SK-N-SH (cell line): ENCODE results near the gene SENP1. TPM values are rescaled to one million over a fixed set of nuclear protein-coding genes. Genes with fewer than 3 reads are reported as not detected.

Source experiments
- CTCF ChIA-PET: fragments of 300-600, 350-600 bp; formaldehyde crosslinking; extraction: SDS; loops from one replicate; lab custom pipeline; 2021; lab: Yijun Ruan, JAX
- POLR2A ChIA-PET: fragments of 350-600 bp; sonication (Branson Sonifier 250); formaldehyde crosslinking; extraction: SDS; loops from one replicate; lab custom pipeline; 2020; ENCODE audit warnings: antibody characterized with exemption, inconsistent platforms; lab: Yijun Ruan, JAX
- DNase-seq: peaks from one replicate; pipeline ENCODE4 v3.0.0; 2012
- H2AFZ ChIP-seq: fragments of 200-600 bp; sonication (generic); 2 replicates; pipeline ENCODE4 v1.8.1; 2016; ENCODE audit warnings: antibody characterized with exemption, mild to moderate bottlenecking, low read depth
- H3F3A ChIP-seq: fragments of 200-600 bp; sonication (generic); replicated peaks from 2 replicates; pipeline ENCODE3; 2016; ENCODE audit warnings: antibody characterized with exemption, mild to moderate bottlenecking; ENCODE audit not compliant: insufficient read depth
- H3K27ac ChIP-seq, 2 experiments: fragments of 200-500 bp in 1 of 2; fragments of 200-600 bp in 1 of 2; sonication (Bioruptor generic) in 1 of 2; sonication (generic), shearing (Covaris generic) in 1 of 2; 2 replicates each; pipeline versions ENCODE4 v1.5.1 to v1.6.1; 2014 to 2016; ENCODE audit warnings: low read depth in 2 of 2, inconsistent platforms in 1 of 2, low read length in 1 of 2, mild to moderate bottlenecking in 1 of 2, mixed read lengths in 1 of 2
- H3K27me3 ChIP-seq: fragments of 200-600 bp; sonication (generic), shearing (Covaris generic); 2 replicates; pipeline ENCODE4 v1.6.1; 2016; ENCODE audit warnings: mixed run types; ENCODE audit not compliant: insufficient read depth
- H3K36me3 ChIP-seq, 2 experiments: fragments of 200-500 bp in 1 of 2; fragments of 200-600 bp in 1 of 2; sonication (Bioruptor generic) in 1 of 2; sonication (generic) in 1 of 2; replicated peaks in 1 of 2; 2 replicates each; pipeline versions ENCODE3 to v1.5.1; 2014 to 2016; ENCODE audit warnings: low read length in 1 of 2, mild to moderate bottlenecking in 1 of 2; ENCODE audit not compliant: insufficient read depth in 2 of 2, control insufficient read depth in 1 of 2
- H3K4me1 ChIP-seq, 2 experiments: fragments of 200-500 bp in 1 of 2; fragments of 200-600 bp in 1 of 2; sonication (Bioruptor generic) in 1 of 2; sonication (generic), shearing (Covaris generic) in 1 of 2; 2 replicates each; pipeline versions ENCODE4 v1.5.1 to v1.6.1; 2014 to 2016; ENCODE audit warnings: low read depth in 1 of 2, low read length in 1 of 2, mixed run types in 1 of 2; ENCODE audit not compliant: insufficient read depth in 2 of 2, control insufficient read depth in 1 of 2
- H3K4me2 ChIP-seq: fragments of 200-600 bp; sonication (generic), shearing (Covaris generic); 2 replicates; pipeline ENCODE4 v1.6.1; 2017; ENCODE audit warnings: mixed run types
- H3K4me3 ChIP-seq, 2 experiments: fragments of 200-500 bp in 1 of 2; fragments of 200-600 bp in 1 of 2; sonication (Bioruptor generic) in 1 of 2; sonication (generic), shearing (Covaris generic) in 1 of 2; 2 replicates each; pipeline versions ENCODE4 v1.5.1 to v1.8.1; 2014 to 2016; ENCODE audit warnings: low read depth in 2 of 2, inconsistent platforms in 1 of 2, low read length in 1 of 2, mild to moderate bottlenecking in 1 of 2, mixed read lengths in 1 of 2, moderate library complexity in 1 of 2
- H3K79me2 ChIP-seq: fragments of 200-600 bp; sonication (generic); 2 replicates; pipeline ENCODE4 v1.8.1; 2017; ENCODE audit warnings: mild to moderate bottlenecking; ENCODE audit not compliant: insufficient read depth
- H3K9ac ChIP-seq: fragments of 200-600 bp; sonication (generic); 2 replicates; pipeline ENCODE4 v1.6.1; 2017; ENCODE audit warnings: mixed run types
- H3K9me2 ChIP-seq: fragments of 200-600 bp; sonication (generic); 2 replicates; pipeline ENCODE4 v1.6.1; 2017; ENCODE audit warnings: mixed run types
- H3K9me3 ChIP-seq: fragments of 200-600 bp; sonication (generic); 2 replicates; pipeline ENCODE4 v1.6.1; 2017; ENCODE audit warnings: mixed run types, mild to moderate bottlenecking, moderate library complexity
- H4K20me1 ChIP-seq: fragments of 200-600 bp; sonication (generic); 2 replicates; pipeline ENCODE4 v1.6.1; 2017; ENCODE audit warnings: mild to moderate bottlenecking, mixed run types; ENCODE audit not compliant: insufficient read depth
- ELF1 ChIP-seq: IDR thresholded peaks from 2 replicates; pipeline ENCODE4 v1.4.0; 2012
- EP300 ChIP-seq, 2 experiments: IDR thresholded peaks; 2 replicates each; pipeline versions ENCODE4 v1.4.0 to v1.6.1; 2012; ENCODE audit warnings: borderline replicate concordance in 1 of 2, low read depth in 1 of 2, low read length in 1 of 2
- FOSL2 ChIP-seq: IDR thresholded peaks from 2 replicates; pipeline ENCODE4 v1.4.0; 2012; ENCODE audit warnings: low read depth, mild to moderate bottlenecking, moderate library complexity, borderline replicate concordance
- FOXM1 ChIP-seq: IDR thresholded peaks from 2 replicates; pipeline ENCODE4 v1.4.0; 2012; ENCODE audit warnings: low read depth, mild to moderate bottlenecking
- GATA2 ChIP-seq: sonication (generic); formaldehyde crosslinking; IDR thresholded peaks from 2 replicates; pipeline ENCODE4 v1.5.0; 2020; ENCODE audit warnings: mild to moderate bottlenecking, missing genetic modification reagents
- MXI1 ChIP-seq: IDR thresholded peaks from 2 replicates; pipeline ENCODE4 v1.6.1; 2012; ENCODE audit warnings: mild to moderate bottlenecking, low read depth, low read length, improper control_type of control experiment
- NFIC ChIP-seq: IDR thresholded peaks from 2 replicates; pipeline ENCODE4 v1.4.0; 2012; ENCODE audit warnings: borderline replicate concordance
- NRF1 ChIP-seq: IDR thresholded peaks from 2 replicates; pipeline ENCODE4 v1.6.1; 2012; ENCODE audit warnings: low read depth, mild to moderate bottlenecking, low read length
- RFX5 ChIP-seq: IDR thresholded peaks from 2 replicates; pipeline ENCODE4 v1.6.1; 2012; ENCODE audit warnings: mild to moderate bottlenecking, improper control_type of control experiment, low read length
- SMC3 ChIP-seq: IDR thresholded peaks from 2 replicates; pipeline ENCODE4 v1.6.1; 2012; ENCODE audit warnings: low read depth, low read length, improper control_type of control experiment
- TAF1 ChIP-seq: IDR thresholded peaks from 2 replicates; pipeline ENCODE4 v1.6.1; 2012; ENCODE audit warnings: low read depth, mild to moderate bottlenecking, low read length, moderate library complexity, borderline replicate concordance
- TCF12 ChIP-seq: IDR thresholded peaks from 2 replicates; pipeline ENCODE4 v1.4.0; 2012
- TEAD4 ChIP-seq: IDR thresholded peaks from 2 replicates; pipeline ENCODE4 v1.4.0; 2012; ENCODE audit warnings: mild to moderate bottlenecking, borderline replicate concordance; ENCODE audit not compliant: insufficient read depth
- WGBS: methylation state at CpG from one replicate; pipeline ENCODE4 v1.1.6; 2017; ENCODE audit warnings: low lambda C conversion rate; 5-methylcytosine and 5-hydroxymethylcytosine counted together
- polyA plus RNA-seq, 3 experiments: library from polyadenylated mRNA; depleted of rRNA; stranded (reverse); fragments of >200 nt; gene quantifications; 2 replicates each; pipeline ENCODE4 v1.2.3, GENCODE V29; 2012
- TF ChIP-seq, protein P1 (sequence below): IDR thresholded peaks from 2 replicates; pipeline ENCODE4; 2012
- TF ChIP-seq, protein P2 (sequence below): fragments of 150-350 bp; IDR thresholded peaks from 2 replicates; pipeline ENCODE4 v1.6.1; 2017; ENCODE audit warnings: antibody characterized with exemption, low read length, low read depth, borderline replicate concordance
- TF ChIP-seq, protein P3 (sequence below): IDR thresholded peaks from 2 replicates; pipeline ENCODE4 v1.6.1; 2012; ENCODE audit warnings: mild to moderate bottlenecking, low read depth, low read length, moderate library complexity
- TF ChIP-seq, protein P4 (sequence below): IDR thresholded peaks from 2 replicates; pipeline ENCODE4 v1.4.0; 2012; ENCODE audit warnings: low read depth
- TF ChIP-seq, protein P5 (sequence below): fragments of 200-600 bp; sonication (generic); IDR thresholded peaks from 2 replicates; pipeline ENCODE4 v1.6.1; 2017; ENCODE audit warnings: antibody characterized with exemption, mild to moderate bottlenecking, moderate library complexity
- TF ChIP-seq, protein P6 (sequence below): IDR thresholded peaks from 2 replicates; pipeline ENCODE4 v1.4.0; 2012; ENCODE audit warnings: low read depth, borderline replicate concordance

SENP1 gene
- polyA plus RNA-seq, 1 of the 3 experiments (the other 2 are of a cell fraction) = 5.6 TPM

DNA sequence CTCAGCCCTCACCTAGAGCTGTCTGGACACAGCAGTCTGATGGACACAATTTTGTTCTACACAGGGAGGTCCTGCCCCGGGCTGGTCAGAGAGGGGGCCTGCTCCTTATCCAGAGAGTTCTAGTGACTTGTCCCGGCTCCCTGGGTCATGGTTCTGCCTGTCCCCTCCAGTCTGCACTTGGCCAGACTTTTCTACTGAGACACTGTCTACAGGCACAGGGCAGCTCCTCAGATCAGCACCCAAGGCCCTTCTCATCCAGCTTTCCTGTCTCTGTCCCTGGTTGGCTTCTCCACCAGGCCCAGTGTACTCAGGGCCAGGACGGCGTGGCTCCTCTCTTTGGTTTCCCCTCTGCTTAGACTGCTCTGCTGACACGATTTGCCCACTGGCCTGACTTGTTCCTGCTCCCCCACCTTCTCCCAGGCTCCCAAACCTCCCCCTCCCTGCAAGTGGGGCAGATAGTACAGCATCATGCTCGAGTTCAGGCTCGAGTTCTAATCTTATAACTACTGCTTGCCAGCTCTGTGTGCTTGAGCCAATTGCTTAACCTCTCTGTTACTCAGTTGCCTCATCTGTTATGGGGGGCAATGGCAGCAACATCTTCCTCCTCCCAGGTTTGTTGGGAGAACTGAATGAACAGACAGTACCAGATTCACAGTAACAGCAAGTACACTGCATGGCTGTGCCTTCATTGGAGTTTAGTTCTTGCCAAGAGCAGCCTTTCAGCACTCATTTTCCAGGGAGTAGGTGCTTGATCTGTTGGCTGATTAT lies 79.6 kb downstream of the SENP1 start:
- Histone ChIP-seq H3K4me2 (no peak overlapping the region), H3K27me3 (peaks cover under 1% of the 10 kb centered on the region; the same call in 1 of the 2 replicates), H3K27ac (no peak overlapping the region), H4K20me1 (no peaks in the 10 kb centered on the region), H3K4me1 (peaks cover 0 to 8% of the 10 kb centered on the region in 2 experiments; a peak in 1 of 4 replicates), H3K79me2 (no peaks in the 10 kb centered on the region), H3F3A (no peaks in the 10 kb centered on the region), H3K4me3 (no peak overlapping the region), H3K9me2 (no peaks in the 10 kb centered on the region), H3K9me3 (no peaks in the 10 kb centered on the region), H3K36me3 (no peaks in the 10 kb centered on the region), H2AFZ (no peak overlapping the region), H3K9ac (no peak overlapping the region)
- POLR2A ChIA-PET = no interaction called here
- 55% methylated on average over 7 of the region's 7 CpGs for WGBS
- TF ChIP-seq, protein P1, sequence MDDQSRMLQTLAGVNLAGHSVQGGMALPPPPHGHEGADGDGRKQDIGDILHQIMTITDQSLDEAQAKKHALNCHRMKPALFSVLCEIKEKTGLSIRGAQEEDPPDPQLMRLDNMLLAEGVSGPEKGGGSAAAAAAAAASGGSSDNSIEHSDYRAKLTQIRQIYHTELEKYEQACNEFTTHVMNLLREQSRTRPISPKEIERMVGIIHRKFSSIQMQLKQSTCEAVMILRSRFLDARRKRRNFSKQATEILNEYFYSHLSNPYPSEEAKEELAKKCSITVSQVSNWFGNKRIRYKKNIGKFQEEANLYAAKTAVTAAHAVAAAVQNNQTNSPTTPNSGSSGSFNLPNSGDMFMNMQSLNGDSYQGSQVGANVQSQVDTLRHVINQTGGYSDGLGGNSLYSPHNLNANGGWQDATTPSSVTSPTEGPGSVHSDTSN = no peak
- TF ChIP-seq FOXM1 (no peak), NFIC (no peak), TEAD4 (no peak), ELF1 (no peak), EP300 (IDR thresholded peaks at IDR 0.05; ENCODE audit: borderline replicate concordance in 1 of 2, low read depth in 1 of 2, low read length in 1 of 2) (no peak), NRF1 (no peak), MXI1 (no peak), TCF12 (no peak), FOSL2 (no peak), TAF1 (no peak), RFX5 (no peak), SMC3 (no peak), GATA2 (CRISPR knock-in tag) (no peak)
- TF ChIP-seq, protein P2, sequence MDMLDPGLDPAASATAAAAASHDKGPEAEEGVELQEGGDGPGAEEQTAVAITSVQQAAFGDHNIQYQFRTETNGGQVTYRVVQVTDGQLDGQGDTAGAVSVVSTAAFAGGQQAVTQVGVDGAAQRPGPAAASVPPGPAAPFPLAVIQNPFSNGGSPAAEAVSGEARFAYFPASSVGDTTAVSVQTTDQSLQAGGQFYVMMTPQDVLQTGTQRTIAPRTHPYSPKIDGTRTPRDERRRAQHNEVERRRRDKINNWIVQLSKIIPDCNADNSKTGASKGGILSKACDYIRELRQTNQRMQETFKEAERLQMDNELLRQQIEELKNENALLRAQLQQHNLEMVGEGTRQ = no peak
- TF ChIP-seq, protein P3, sequence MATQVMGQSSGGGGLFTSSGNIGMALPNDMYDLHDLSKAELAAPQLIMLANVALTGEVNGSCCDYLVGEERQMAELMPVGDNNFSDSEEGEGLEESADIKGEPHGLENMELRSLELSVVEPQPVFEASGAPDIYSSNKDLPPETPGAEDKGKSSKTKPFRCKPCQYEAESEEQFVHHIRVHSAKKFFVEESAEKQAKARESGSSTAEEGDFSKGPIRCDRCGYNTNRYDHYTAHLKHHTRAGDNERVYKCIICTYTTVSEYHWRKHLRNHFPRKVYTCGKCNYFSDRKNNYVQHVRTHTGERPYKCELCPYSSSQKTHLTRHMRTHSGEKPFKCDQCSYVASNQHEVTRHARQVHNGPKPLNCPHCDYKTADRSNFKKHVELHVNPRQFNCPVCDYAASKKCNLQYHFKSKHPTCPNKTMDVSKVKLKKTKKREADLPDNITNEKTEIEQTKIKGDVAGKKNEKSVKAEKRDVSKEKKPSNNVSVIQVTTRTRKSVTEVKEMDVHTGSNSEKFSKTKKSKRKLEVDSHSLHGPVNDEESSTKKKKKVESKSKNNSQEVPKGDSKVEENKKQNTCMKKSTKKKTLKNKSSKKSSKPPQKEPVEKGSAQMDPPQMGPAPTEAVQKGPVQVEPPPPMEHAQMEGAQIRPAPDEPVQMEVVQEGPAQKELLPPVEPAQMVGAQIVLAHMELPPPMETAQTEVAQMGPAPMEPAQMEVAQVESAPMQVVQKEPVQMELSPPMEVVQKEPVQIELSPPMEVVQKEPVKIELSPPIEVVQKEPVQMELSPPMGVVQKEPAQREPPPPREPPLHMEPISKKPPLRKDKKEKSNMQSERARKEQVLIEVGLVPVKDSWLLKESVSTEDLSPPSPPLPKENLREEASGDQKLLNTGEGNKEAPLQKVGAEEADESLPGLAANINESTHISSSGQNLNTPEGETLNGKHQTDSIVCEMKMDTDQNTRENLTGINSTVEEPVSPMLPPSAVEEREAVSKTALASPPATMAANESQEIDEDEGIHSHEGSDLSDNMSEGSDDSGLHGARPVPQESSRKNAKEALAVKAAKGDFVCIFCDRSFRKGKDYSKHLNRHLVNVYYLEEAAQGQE = no peak
- TF ChIP-seq, protein P4, sequence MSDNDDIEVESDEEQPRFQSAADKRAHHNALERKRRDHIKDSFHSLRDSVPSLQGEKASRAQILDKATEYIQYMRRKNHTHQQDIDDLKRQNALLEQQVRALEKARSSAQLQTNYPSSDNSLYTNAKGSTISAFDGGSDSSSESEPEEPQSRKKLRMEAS = no peak
- TF ChIP-seq, protein P5, sequence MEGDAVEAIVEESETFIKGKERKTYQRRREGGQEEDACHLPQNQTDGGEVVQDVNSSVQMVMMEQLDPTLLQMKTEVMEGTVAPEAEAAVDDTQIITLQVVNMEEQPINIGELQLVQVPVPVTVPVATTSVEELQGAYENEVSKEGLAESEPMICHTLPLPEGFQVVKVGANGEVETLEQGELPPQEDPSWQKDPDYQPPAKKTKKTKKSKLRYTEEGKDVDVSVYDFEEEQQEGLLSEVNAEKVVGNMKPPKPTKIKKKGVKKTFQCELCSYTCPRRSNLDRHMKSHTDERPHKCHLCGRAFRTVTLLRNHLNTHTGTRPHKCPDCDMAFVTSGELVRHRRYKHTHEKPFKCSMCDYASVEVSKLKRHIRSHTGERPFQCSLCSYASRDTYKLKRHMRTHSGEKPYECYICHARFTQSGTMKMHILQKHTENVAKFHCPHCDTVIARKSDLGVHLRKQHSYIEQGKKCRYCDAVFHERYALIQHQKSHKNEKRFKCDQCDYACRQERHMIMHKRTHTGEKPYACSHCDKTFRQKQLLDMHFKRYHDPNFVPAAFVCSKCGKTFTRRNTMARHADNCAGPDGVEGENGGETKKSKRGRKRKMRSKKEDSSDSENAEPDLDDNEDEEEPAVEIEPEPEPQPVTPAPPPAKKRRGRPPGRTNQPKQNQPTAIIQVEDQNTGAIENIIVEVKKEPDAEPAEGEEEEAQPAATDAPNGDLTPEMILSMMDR = no peak
- TF ChIP-seq, protein P6, sequence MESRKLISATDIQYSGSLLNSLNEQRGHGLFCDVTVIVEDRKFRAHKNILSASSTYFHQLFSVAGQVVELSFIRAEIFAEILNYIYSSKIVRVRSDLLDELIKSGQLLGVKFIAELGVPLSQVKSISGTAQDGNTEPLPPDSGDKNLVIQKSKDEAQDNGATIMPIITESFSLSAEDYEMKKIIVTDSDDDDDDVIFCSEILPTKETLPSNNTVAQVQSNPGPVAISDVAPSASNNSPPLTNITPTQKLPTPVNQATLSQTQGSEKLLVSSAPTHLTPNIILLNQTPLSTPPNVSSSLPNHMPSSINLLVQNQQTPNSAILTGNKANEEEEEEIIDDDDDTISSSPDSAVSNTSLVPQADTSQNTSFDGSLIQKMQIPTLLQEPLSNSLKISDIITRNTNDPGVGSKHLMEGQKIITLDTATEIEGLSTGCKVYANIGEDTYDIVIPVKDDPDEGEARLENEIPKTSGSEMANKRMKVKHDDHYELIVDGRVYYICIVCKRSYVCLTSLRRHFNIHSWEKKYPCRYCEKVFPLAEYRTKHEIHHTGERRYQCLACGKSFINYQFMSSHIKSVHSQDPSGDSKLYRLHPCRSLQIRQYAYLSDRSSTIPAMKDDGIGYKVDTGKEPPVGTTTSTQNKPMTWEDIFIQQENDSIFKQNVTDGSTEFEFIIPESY = no peak
- DNase-seq = no peak
- CTCF ChIA-PET = interaction anchor here (1.6 kb wide), 1 partner anchor 138 kb away, joined by 3 read pairs; no protein-coding TSS in a partner anchor
